HCT116 (cell line): Measurements from ENCODE around the gene EVI5. TPM values are rescaled to one million over a fixed set of nuclear protein-coding genes. Genes with fewer than 3 reads are reported as not detected.

Experiments
- ATAC-seq: fragments of 200-7000 bp; cut with Tn5 transposase; 2 replicates; pipeline ENCODE4 v1.9.1; 2020; ENCODE audit warnings: mild to moderate bottlenecking, moderate library complexity
- BruUV-seq: library from RNA; stranded (reverse); fragments of 400-500 nt; replicated peaks from 2 replicates; lab custom pipeline; 2021; lab: Mats Ljungman, UMichigan
- CTCF ChIA-PET: fragments of 300-600 bp; sonication (Branson Sonifier 250); formaldehyde crosslinking; loops from one replicate; lab custom pipeline; 2021; ENCODE audit warnings: antibody characterized with exemption; lab: Charles Lee
- POLR2A ChIA-PET: fragments of 300-600, 350-600 bp; sonication (Branson Sonifier 250); formaldehyde crosslinking; loops from one replicate; lab custom pipeline; 2021; ENCODE audit warnings: antibody characterized with exemption; lab: Charles Lee
- RAD21 ChIA-PET, 2 experiments: fragments of 300-600 bp; sonication (Branson Sonifier 250); formaldehyde crosslinking; loops; one replicate each; lab custom pipeline; 2023; ENCODE audit warnings: low total read pairs in 2 of 2; ENCODE audit not compliant: uncharacterized antibody in 2 of 2, unreplicated experiment in 2 of 2, low non-redundant PET in 1 of 2; lab: Charles Lee
- DNase-seq: peaks from one replicate; pipeline ENCODE4 v3.0.0-alpha.2; 2010; ENCODE audit warnings: low read depth, low spot score
- H2AFZ ChIP-seq: fragments of 200-600 bp; shearing (Covaris generic), sonication (generic); 2 replicates; pipeline ENCODE4 v1.6.1; 2017; ENCODE audit warnings: low read depth, mixed run types, mixed read lengths, antibody characterized with exemption, low read length; ENCODE audit not compliant: poor library complexity, severe bottlenecking
- H3K27ac ChIP-seq: 2 replicates; pipeline ENCODE4 v1.5.1; 2012; ENCODE audit warnings: low read depth, low read length
- H3K27me3 ChIP-seq: fragments of 200-600 bp; sonication (generic); 2 replicates; pipeline ENCODE4 v1.6.1; 2016; ENCODE audit warnings: mixed run types, low read length, mixed read lengths; ENCODE audit not compliant: insufficient read depth
- H3K36me3 ChIP-seq, 2 experiments: fragments of 200-500 bp in 1 of 2; fragments of 200-600 bp in 1 of 2; sonication (Bioruptor generic) in 1 of 2; sonication (generic) in 1 of 2; 2 replicates each; pipeline versions ENCODE4 v1.5.1 to v1.6.1; 2014 to 2016; ENCODE audit warnings: low read length in 2 of 2, inconsistent platforms in 1 of 2, mixed read lengths in 1 of 2, mixed run types in 1 of 2; ENCODE audit not compliant: insufficient read depth in 2 of 2, control insufficient read depth in 1 of 2
- H3K4me1 ChIP-seq, 2 experiments: fragments of 200-600 bp in 1 of 2; sonication (generic) in 1 of 2; 2 replicates each; pipeline versions ENCODE4 v1.5.1 to v1.6.1; 2012 to 2017; ENCODE audit warnings: low read length in 2 of 2, inconsistent platforms in 1 of 2, mild to moderate bottlenecking in 1 of 2, mixed read lengths in 1 of 2, mixed run types in 1 of 2, moderate library complexity in 1 of 2; ENCODE audit not compliant: insufficient read depth in 2 of 2, control insufficient read depth in 1 of 2
- H3K4me2 ChIP-seq: fragments of 200-600 bp; sonication (generic); 2 replicates; pipeline ENCODE4 v1.6.1; 2017; ENCODE audit warnings: mixed run types, low read length, mixed read lengths
- H3K4me3 ChIP-seq, 2 experiments: fragments of 200-600 bp in 1 of 2; sonication (generic) in 1 of 2; replicated peaks in 1 of 2; 2 replicates each; pipeline ENCODE4 v1.5.1; 2011 to 2016; ENCODE audit warnings: low read length in 2 of 2, control low read depth in 1 of 2, low read depth in 1 of 2, mild to moderate bottlenecking in 1 of 2, mixed read lengths in 1 of 2, mixed run types in 1 of 2
- H3K79me2 ChIP-seq: fragments of 200-600 bp; sonication (generic); 2 replicates; pipeline ENCODE4 v1.6.1; 2017; ENCODE audit warnings: mild to moderate bottlenecking, mixed run types, low read length, moderate library complexity, mixed read lengths; ENCODE audit not compliant: insufficient read depth
- H3K9ac ChIP-seq: fragments of 200-600 bp; sonication (generic); 2 replicates; pipeline ENCODE4 v1.6.1; 2016; ENCODE audit warnings: low read length, mixed read lengths
- H3K9me2 ChIP-seq: fragments of 200-600 bp; sonication (generic), shearing (Covaris generic); 2 replicates; pipeline ENCODE4 v1.6.1; 2017; ENCODE audit warnings: mixed run types, mild to moderate bottlenecking, moderate library complexity; ENCODE audit not compliant: insufficient read depth
- H3K9me3 ChIP-seq, 2 experiments: fragments of 200-500 bp in 1 of 2; fragments of 200-600 bp in 1 of 2; sonication (Bioruptor generic) in 1 of 2; sonication (generic) in 1 of 2; 2 replicates each; pipeline ENCODE4 v1.6.1; 2014 to 2017; ENCODE audit warnings: low read length in 2 of 2, mixed read lengths in 2 of 2, inconsistent platforms in 1 of 2, low read depth in 1 of 2, mild to moderate bottlenecking in 1 of 2, mixed run types in 1 of 2, moderate library complexity in 1 of 2; ENCODE audit not compliant: control insufficient read depth in 1 of 2, insufficient read depth in 1 of 2
- H4K20me1 ChIP-seq: fragments of 200-600 bp; sonication (generic), shearing (Covaris generic); 2 replicates; pipeline ENCODE4 v1.6.1; 2017; ENCODE audit warnings: mixed run types, mild to moderate bottlenecking, moderate library complexity; ENCODE audit not compliant: insufficient read depth
- CEBPB ChIP-seq: IDR thresholded peaks from 2 replicates; pipeline ENCODE4 v1.6.1; 2012; ENCODE audit warnings: low read depth
- EZH2phosphoT487 ChIP-seq: fragments of 200-600 bp; IDR thresholded peaks from 2 replicates; pipeline ENCODE4 v1.6.1; 2018; ENCODE audit warnings: antibody characterized with exemption, borderline replicate concordance
- FOSL1 ChIP-seq: IDR thresholded peaks from 2 replicates; pipeline ENCODE4 v1.6.1; 2012; ENCODE audit warnings: low read depth
- JUND ChIP-seq: IDR thresholded peaks from 2 replicates; pipeline ENCODE4 v1.6.1; 2012
- POLR2A ChIP-seq: IDR thresholded peaks from 2 replicates; pipeline ENCODE4 v1.7.0; 2011; ENCODE audit warnings: borderline replicate concordance; ENCODE audit not compliant: insufficient read depth, insufficient read length; ENCODE audit errors: extremely low read depth
- POLR2AphosphoS5 ChIP-seq: IDR thresholded peaks from 2 replicates; pipeline ENCODE4 v1.6.1; 2011; ENCODE audit warnings: mild to moderate bottlenecking, low read depth, low read length, moderate library complexity
- RAD21 ChIP-seq: IDR thresholded peaks from 2 replicates; pipeline ENCODE4 v1.6.1; 2012; ENCODE audit warnings: low read depth, mild to moderate bottlenecking
- SIN3A ChIP-seq: IDR thresholded peaks from 2 replicates; pipeline ENCODE4 v1.6.1; 2012; ENCODE audit warnings: low read depth
- YY1 ChIP-seq: IDR thresholded peaks from 2 replicates; pipeline ENCODE4 v1.6.1; 2011; ENCODE audit warnings: low read length, low read depth, moderate library complexity, mild to moderate bottlenecking; ENCODE audit not compliant: insufficient replicate concordance; ENCODE audit errors: extremely low read depth
- ZFX ChIP-seq: fragments of 450-650 bp; IDR thresholded peaks from 2 replicates; pipeline ENCODE4 v1.6.1; 2017
- ZNF274 ChIP-seq: fragments of 200-500 bp; sonication (Bioruptor generic); IDR thresholded peaks from 2 replicates; pipeline ENCODE4 v1.6.1; 2014; ENCODE audit warnings: mild to moderate bottlenecking, low read depth, low read length, inconsistent platforms
- intact Hi-C: fragments of 100-400 bp; cut with micrococcal nuclease; formaldehyde crosslinking; loops from 2 replicates; pipeline ENCODE4 v1.10.0; 2022
- total RNA-seq: library from RNA; stranded (reverse); gene quantifications from one replicate; pipeline ENCODE4 v1.2.1, GENCODE V29; 2021; ENCODE audit not compliant: unreplicated experiment
- TF ChIP-seq, protein P1 (sequence below): IDR thresholded peaks from 2 replicates; pipeline ENCODE4 v1.6.1; 2012; ENCODE audit warnings: low read depth
- TF ChIP-seq, protein P2 (sequence below): IDR thresholded peaks from 2 replicates; pipeline ENCODE4 v1.6.1; 2012

The EVI5 gene
- total RNA-seq, 1 experiment from 2014 or later, result 21.8 TPM

- Histone ChIP-seq H3K79me2 (no peaks in the 10 kb centered on the region), H2AFZ (no peak overlapping the region), H3K27ac (no peak overlapping the region), H3K4me2 (no peak overlapping the region), H4K20me1 (no peaks in the 10 kb centered on the region), H3K9me3 (no peaks in the 10 kb centered on the region), H3K9me2 (no peaks in the 10 kb centered on the region), H3K9ac (no peak overlapping the region), H3K36me3 (no peaks in the 10 kb centered on the region), H3K27me3 (no peaks in the 10 kb centered on the region), H3K4me1 (no peaks in the 10 kb centered on the region)
- BruUV-seq, result no TSS peak
- ChIA-PET POLR2A (no interaction called here), CTCF (no interaction called here), RAD21 (no interaction called here)
- ATAC-seq (no peak), DNase-seq (no peak)
- intact Hi-C loops, result no loop called here
- TF ChIP-seq JUND, result no peak
- TF ChIP-seq, all 23 proteins: peak for 0
- no peak overlapping the region for H3K4me3 ChIP-seq
These were observed 280.5 kb downstream of the EVI5 start for GRCh38 chr1:92504291-92505014.

DNA sequence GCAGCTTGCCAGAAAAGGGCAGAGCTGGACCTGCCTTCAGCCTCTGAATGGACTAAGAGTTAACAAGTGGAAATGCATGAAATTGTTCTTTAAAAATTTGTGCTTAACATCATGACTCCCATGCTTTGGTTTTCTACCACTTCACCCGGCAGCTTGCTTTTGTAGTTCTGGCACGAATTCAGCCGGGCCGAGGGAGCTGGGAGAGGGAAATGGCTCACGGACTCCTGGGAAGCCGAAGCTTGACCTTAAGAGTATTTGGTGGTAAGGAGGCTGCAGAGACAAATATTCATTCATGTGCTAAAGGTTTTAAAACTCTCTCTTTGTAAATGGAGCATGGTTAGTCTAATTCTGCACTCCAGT lies 281.0 kb downstream of the EVI5 start:
- Histone ChIP-seq H3K79me2 (no peaks in the 10 kb centered on the region), H3K36me3 (no peaks in the 10 kb centered on the region), H2AFZ (no peak overlapping the region), H3K4me2 (no peak overlapping the region), H3K4me1 (no peaks in the 10 kb centered on the region), H3K9me3 (no peaks in the 10 kb centered on the region), H3K4me3 (no peak overlapping the region), H3K9ac (no peak overlapping the region), H4K20me1 (no peaks in the 10 kb centered on the region), H3K27ac (no peak overlapping the region), H3K9me2 (no peaks in the 10 kb centered on the region), H3K27me3 (no peaks in the 10 kb centered on the region)
- ChIA-PET POLR2A (no interaction called here), CTCF (no interaction called here), RAD21 (no interaction called here)
- no peak for ATAC-seq
- DNase-seq, result no peak
- intact Hi-C loops, result no loop called here
- TF ChIP-seq ZFX, result no peak
- no peak for TF ChIP-seq POLR2AphosphoS5
- no peak for TF ChIP-seq RAD21
- no peak for TF ChIP-seq CEBPB
- TF ChIP-seq ZNF274, result no peak
- no peak for TF ChIP-seq EZH2phosphoT487
- no peak for TF ChIP-seq YY1
- TF ChIP-seq POLR2A, result no peak
- TF ChIP-seq SIN3A, result no peak
- TF ChIP-seq, protein P1, sequence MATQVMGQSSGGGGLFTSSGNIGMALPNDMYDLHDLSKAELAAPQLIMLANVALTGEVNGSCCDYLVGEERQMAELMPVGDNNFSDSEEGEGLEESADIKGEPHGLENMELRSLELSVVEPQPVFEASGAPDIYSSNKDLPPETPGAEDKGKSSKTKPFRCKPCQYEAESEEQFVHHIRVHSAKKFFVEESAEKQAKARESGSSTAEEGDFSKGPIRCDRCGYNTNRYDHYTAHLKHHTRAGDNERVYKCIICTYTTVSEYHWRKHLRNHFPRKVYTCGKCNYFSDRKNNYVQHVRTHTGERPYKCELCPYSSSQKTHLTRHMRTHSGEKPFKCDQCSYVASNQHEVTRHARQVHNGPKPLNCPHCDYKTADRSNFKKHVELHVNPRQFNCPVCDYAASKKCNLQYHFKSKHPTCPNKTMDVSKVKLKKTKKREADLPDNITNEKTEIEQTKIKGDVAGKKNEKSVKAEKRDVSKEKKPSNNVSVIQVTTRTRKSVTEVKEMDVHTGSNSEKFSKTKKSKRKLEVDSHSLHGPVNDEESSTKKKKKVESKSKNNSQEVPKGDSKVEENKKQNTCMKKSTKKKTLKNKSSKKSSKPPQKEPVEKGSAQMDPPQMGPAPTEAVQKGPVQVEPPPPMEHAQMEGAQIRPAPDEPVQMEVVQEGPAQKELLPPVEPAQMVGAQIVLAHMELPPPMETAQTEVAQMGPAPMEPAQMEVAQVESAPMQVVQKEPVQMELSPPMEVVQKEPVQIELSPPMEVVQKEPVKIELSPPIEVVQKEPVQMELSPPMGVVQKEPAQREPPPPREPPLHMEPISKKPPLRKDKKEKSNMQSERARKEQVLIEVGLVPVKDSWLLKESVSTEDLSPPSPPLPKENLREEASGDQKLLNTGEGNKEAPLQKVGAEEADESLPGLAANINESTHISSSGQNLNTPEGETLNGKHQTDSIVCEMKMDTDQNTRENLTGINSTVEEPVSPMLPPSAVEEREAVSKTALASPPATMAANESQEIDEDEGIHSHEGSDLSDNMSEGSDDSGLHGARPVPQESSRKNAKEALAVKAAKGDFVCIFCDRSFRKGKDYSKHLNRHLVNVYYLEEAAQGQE, result no peak
- TF ChIP-seq, protein P2, sequence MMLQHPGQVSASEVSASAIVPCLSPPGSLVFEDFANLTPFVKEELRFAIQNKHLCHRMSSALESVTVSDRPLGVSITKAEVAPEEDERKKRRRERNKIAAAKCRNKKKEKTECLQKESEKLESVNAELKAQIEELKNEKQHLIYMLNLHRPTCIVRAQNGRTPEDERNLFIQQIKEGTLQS, result no peak
- TF ChIP-seq FOSL1, result no peak
- BruUV-seq, result no TSS peak
